ENCODE results near the gene PAPLN. TPM values are rescaled to one million over a fixed set of nuclear protein-coding genes. Genes with fewer than 3 reads are reported as not detected.

The PAPLN gene
- total RNA-seq, 1 experiment from 2014 or later, result 9.6 TPM

DNA sequence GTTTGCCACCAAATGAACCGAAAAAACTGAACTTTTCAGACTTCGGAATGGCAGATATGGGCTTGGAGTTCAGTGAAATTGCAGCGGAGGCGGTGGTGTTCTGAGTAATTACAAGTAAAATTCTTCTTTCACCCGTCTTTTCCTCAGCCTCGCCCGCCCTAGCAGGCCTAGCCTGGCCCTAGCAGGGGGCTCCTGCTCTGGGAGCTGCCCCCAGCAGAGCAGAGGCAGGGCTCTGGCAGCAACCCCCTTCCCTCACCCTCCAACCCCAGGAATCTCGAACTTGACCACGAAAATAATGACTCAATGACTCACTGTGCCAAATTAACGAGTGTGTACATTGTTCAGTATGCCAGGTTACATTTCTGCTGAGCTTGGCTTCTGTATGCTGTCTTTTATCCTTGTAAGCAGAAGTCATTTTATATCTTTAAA is 1.1 kb downstream of the PAPLN start:
- no peak for TF ChIP-seq POLR2AphosphoS5 (IDR thresholded peaks at IDR 0.05; ENCODE audit: low read depth, low read length)
- TF ChIP-seq POLR2A (IDR thresholded peaks at IDR 0.05; ENCODE audit: borderline replicate concordance, extremely low read depth, insufficient read depth, insufficient read length), result no peak
- TF ChIP-seq CBX3 (IDR thresholded peaks at IDR 0.05; ENCODE audit: low read depth), result no peak
- no peak for TF ChIP-seq ELF1 (IDR thresholded peaks at IDR 0.05; ENCODE audit: borderline replicate concordance, low read depth)
- no peak for TF ChIP-seq JUND (IDR thresholded peaks at IDR 0.05)
- TF ChIP-seq, protein P1, sequence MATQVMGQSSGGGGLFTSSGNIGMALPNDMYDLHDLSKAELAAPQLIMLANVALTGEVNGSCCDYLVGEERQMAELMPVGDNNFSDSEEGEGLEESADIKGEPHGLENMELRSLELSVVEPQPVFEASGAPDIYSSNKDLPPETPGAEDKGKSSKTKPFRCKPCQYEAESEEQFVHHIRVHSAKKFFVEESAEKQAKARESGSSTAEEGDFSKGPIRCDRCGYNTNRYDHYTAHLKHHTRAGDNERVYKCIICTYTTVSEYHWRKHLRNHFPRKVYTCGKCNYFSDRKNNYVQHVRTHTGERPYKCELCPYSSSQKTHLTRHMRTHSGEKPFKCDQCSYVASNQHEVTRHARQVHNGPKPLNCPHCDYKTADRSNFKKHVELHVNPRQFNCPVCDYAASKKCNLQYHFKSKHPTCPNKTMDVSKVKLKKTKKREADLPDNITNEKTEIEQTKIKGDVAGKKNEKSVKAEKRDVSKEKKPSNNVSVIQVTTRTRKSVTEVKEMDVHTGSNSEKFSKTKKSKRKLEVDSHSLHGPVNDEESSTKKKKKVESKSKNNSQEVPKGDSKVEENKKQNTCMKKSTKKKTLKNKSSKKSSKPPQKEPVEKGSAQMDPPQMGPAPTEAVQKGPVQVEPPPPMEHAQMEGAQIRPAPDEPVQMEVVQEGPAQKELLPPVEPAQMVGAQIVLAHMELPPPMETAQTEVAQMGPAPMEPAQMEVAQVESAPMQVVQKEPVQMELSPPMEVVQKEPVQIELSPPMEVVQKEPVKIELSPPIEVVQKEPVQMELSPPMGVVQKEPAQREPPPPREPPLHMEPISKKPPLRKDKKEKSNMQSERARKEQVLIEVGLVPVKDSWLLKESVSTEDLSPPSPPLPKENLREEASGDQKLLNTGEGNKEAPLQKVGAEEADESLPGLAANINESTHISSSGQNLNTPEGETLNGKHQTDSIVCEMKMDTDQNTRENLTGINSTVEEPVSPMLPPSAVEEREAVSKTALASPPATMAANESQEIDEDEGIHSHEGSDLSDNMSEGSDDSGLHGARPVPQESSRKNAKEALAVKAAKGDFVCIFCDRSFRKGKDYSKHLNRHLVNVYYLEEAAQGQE (IDR thresholded peaks at IDR 0.05; ENCODE audit: low read depth), result no peak
- TF ChIP-seq, protein P2, sequence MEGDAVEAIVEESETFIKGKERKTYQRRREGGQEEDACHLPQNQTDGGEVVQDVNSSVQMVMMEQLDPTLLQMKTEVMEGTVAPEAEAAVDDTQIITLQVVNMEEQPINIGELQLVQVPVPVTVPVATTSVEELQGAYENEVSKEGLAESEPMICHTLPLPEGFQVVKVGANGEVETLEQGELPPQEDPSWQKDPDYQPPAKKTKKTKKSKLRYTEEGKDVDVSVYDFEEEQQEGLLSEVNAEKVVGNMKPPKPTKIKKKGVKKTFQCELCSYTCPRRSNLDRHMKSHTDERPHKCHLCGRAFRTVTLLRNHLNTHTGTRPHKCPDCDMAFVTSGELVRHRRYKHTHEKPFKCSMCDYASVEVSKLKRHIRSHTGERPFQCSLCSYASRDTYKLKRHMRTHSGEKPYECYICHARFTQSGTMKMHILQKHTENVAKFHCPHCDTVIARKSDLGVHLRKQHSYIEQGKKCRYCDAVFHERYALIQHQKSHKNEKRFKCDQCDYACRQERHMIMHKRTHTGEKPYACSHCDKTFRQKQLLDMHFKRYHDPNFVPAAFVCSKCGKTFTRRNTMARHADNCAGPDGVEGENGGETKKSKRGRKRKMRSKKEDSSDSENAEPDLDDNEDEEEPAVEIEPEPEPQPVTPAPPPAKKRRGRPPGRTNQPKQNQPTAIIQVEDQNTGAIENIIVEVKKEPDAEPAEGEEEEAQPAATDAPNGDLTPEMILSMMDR (IDR thresholded peaks at IDR 0.05 in 2 of 3, conservative IDR thresholded peaks at IDR 0.05 in 1 of 3; ENCODE audit: borderline replicate concordance in 1 of 3, insufficient read depth in 1 of 3, low read depth in 2 of 3, low read length in 2 of 3), result no peak
- TF ChIP-seq SIN3A (IDR thresholded peaks at IDR 0.05; ENCODE audit: low read depth), result no peak
- TF ChIP-seq FOSL1 (IDR thresholded peaks at IDR 0.05; ENCODE audit: low read depth), result no peak
- TF ChIP-seq YY1 (IDR thresholded peaks at IDR 0.05; ENCODE audit: extremely low read depth, insufficient replicate concordance, low read depth, low read length), result no peak
- TF ChIP-seq, protein P3, sequence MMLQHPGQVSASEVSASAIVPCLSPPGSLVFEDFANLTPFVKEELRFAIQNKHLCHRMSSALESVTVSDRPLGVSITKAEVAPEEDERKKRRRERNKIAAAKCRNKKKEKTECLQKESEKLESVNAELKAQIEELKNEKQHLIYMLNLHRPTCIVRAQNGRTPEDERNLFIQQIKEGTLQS (IDR thresholded peaks at IDR 0.05), result no peak
- no TSS peak for BruUV-seq (replicated peaks)
- Histone ChIP-seq H3K4me3 (replicated peaks in 1 of 2; ENCODE audit: low read depth in 1 of 2, low read length in 2 of 2) (peak overlapping the region; percentile 63 to 75), H3K4me2 (ENCODE audit: low read length) (peak overlapping the region; percentile 98), H3K4me1 (ENCODE audit: control insufficient read depth in 1 of 2, insufficient read depth in 2 of 2, low read length in 2 of 2) (peaks cover 9 to 18% of the 10 kb centered on the region in 2 experiments), H3K9ac (ENCODE audit: low read length) (peak overlapping the region; percentile 72), H3K36me3 (ENCODE audit: control insufficient read depth in 1 of 2, insufficient read depth in 2 of 2, low read length in 2 of 2) (no peaks in the 10 kb centered on the region), H3K9me3 (ENCODE audit: control insufficient read depth in 1 of 2, insufficient read depth in 1 of 2, low read depth in 1 of 2, low read length in 2 of 2) (no peaks in the 10 kb centered on the region), H3K27ac (ENCODE audit: low read depth, low read length) (peak overlapping the region; percentile 59; the same call in 1 of the 2 replicates), H3K79me2 (ENCODE audit: insufficient read depth, low read length) (no peaks in the 10 kb centered on the region), H3K9me2 (ENCODE audit: insufficient read depth) (no peaks in the 10 kb centered on the region), H4K20me1 (ENCODE audit: insufficient read depth) (no peaks in the 10 kb centered on the region), H2AFZ (ENCODE audit: low read depth, low read length, poor library complexity, severe bottlenecking) (no peak overlapping the region), H3K27me3 (ENCODE audit: insufficient read depth, low read length) (0 out of 2 replicates have a peak, but pooled peaks cover 14% of the 10 kb centered on the region)
- POLR2A ChIA-PET, result no interaction called here
- ATAC-seq, result peak; percentile 26
- intact Hi-C loops (cut with micrococcal nuclease), result no loop called here
- CTCF ChIA-PET, result no interaction called here
- RAD21 ChIA-PET (ENCODE audit: low non-redundant PET in 1 of 2, low total read pairs in 2 of 2, uncharacterized antibody in 2 of 2, unreplicated experiment in 2 of 2), result no interaction called here
- peak; percentile 6 for DNase-seq (ENCODE audit: low read depth, low spot score)
